GM10266 (cell line): Measurements from ENCODE around the gene SLC6A2.

Experiments
- DNase-seq: peaks from one replicate; pipeline ENCODE4 v3.0.0; 2012; ENCODE audit errors: extremely low spot score
- CTCF ChIP-seq: IDR thresholded peaks from 2 replicates; pipeline ENCODE4 v1.5.1; 2012; ENCODE audit warnings: mild to moderate bottlenecking, low read depth; ENCODE audit not compliant: control insufficient read depth, insufficient read depth; ENCODE audit errors: missing control alignments

SLC6A2 gene

GRCh38 chr16:55660026-55660425 is 4.2 kb downstream of the SLC6A2 start:
- no peak for DNase-seq
- TF ChIP-seq CTCF: no peak

- DNase-seq: no peak
- no peak for TF ChIP-seq CTCF
Measured at GRCh38 chr16:55660828-55661227, 5.0 kb downstream of the SLC6A2 start.

- DNase-seq: no peak
- TF ChIP-seq CTCF: no peak
Measured at GRCh38 chr16:55661941-55662643, 6.3 kb downstream of the SLC6A2 start.

GRCh38 chr16:55662644-55663031 is 6.8 kb downstream of the SLC6A2 start:
- no peak for DNase-seq
- no peak for TF ChIP-seq CTCF

- no peak for TF ChIP-seq CTCF
- no peak for DNase-seq
Measured at GRCh38 chr16:55663225-55663624, 7.4 kb downstream of the SLC6A2 start.

- DNase-seq: no peak
- no peak for TF ChIP-seq CTCF
Measured at GRCh38 chr16:55663765-55664677, 8.2 kb downstream of the SLC6A2 start.

- no peak for DNase-seq
- TF ChIP-seq CTCF: no peak
Measured at GRCh38 chr16:55664786-55665407, 9.1 kb downstream of the SLC6A2 start.
